Measurements from ENCODE around the gene CDADC1.
A peak's percentile ranks its signal among the peaks of the same experiment; 100 is the strongest.
"Not testable (repeated sequence)": the region's sequence is repeated elsewhere in the genome, so short reads cannot be mapped to it uniquely, and the experiment has no call there.

Gene CDADC1

GRCh38 chr13:49278211-49278610 lies 30.5 kb downstream of the CDADC1 start:
- FAIRE-seq = peak; percentile 40
- DNase-seq (ENCODE audit: insufficient read length, low spot score) = no peak
- TF ChIP-seq PAX5 (IDR thresholded peaks at IDR 0.05; ENCODE audit: insufficient read depth, low read length, severe bottlenecking) (no peak), TAF1 (IDR thresholded peaks at IDR 0.05; ENCODE audit: low read depth, low read length) (no peak), SPI1 (IDR thresholded peaks at IDR 0.05; ENCODE audit: low read depth, low read length) (no peak), POLR2AphosphoS5 (IDR thresholded peaks at IDR 0.05; ENCODE audit: low read depth, low read length) (no peak), POU2F2 (IDR thresholded peaks at IDR 0.05; ENCODE audit: low read depth, low read length) (no peak)

DNA sequence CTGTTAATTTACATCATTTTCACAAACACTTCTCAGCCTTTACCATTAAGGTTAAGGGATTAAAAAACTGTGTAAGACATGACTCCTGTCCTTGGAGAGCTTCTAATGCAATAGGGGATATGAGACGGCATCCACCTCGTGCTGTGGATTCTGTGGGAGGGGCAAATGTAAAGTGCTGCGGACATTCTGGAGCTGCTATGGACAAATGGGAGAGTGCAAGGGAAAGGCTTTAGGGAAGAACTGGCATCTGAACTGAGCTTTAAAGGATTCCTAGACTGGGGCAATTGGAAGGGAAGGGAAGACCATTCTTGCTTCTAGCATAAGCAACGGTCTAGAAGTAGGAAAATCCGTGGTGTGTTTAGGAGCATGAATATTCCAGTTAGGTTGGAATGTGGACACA lies 31.4 kb downstream of the CDADC1 start:
- no peak for DNase-seq (ENCODE audit: insufficient read length, low spot score)
- FAIRE-seq = no peak
- TF ChIP-seq POU2F2 (IDR thresholded peaks at IDR 0.05; ENCODE audit: low read depth, low read length) (no peak), POLR2AphosphoS5 (IDR thresholded peaks at IDR 0.05; ENCODE audit: low read depth, low read length) (no peak), TAF1 (IDR thresholded peaks at IDR 0.05; ENCODE audit: low read depth, low read length) (no peak), SPI1 (IDR thresholded peaks at IDR 0.05; ENCODE audit: low read depth, low read length) (no peak)

DNA sequence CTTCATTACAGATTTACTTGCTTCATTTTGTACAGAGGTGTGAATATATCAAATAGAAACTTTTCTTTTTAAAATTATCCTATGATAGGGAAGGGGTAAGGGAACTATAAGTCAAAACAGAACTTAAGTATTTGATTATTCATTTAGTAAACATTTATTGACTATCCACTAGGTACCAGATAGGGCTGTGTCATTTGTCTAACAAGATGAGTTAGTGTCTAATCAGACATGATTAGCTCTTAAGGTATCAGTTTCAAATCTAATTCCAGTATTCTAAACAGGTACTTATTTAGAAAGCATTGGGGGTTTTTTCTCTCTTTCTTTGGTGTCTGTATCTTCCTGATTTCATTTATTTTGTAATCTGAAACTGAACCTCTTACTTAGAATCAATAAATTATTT lies 32.2 kb downstream of the CDADC1 start:
- TF ChIP-seq SPI1 (IDR thresholded peaks at IDR 0.05; ENCODE audit: low read depth, low read length) = no peak
- TF ChIP-seq POU2F2 (IDR thresholded peaks at IDR 0.05; ENCODE audit: low read depth, low read length) = no peak
- TF ChIP-seq PAX5 (IDR thresholded peaks at IDR 0.05; ENCODE audit: insufficient read depth, low read length, severe bottlenecking) = no peak
- no peak for TF ChIP-seq POLR2AphosphoS5 (IDR thresholded peaks at IDR 0.05; ENCODE audit: low read depth, low read length)
- no peak for TF ChIP-seq POLR2A (IDR thresholded peaks at IDR 0.05; ENCODE audit: low read depth, low read length)
- no peak for TF ChIP-seq TAF1 (IDR thresholded peaks at IDR 0.05; ENCODE audit: low read depth, low read length)
- DNase-seq (ENCODE audit: insufficient read length, low spot score) (no peak), FAIRE-seq (no peak)

DNA sequence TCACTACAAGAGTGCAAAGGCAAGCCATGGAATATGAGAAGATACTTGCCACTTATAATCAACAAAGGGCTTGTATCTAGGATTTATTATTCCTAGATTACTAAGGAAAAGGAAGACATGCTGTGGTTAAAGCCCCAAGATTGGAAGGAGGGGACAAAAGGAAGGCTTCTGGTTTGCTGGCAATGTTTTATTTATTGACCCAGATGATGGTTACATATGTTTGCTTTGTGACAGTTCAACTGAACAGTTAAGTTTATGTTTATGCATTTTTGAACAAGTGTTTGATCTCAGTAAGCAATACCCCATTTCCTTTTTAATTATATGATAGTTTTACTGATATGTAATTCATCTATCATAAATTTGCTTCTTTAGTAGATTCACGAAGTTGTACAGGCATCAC lies 40.3 kb downstream of the CDADC1 start:
- TF ChIP-seq TAF1 (IDR thresholded peaks at IDR 0.05; ENCODE audit: low read depth, low read length) (no peak), POU2F2 (IDR thresholded peaks at IDR 0.05; ENCODE audit: low read depth, low read length) (no peak), PAX5 (IDR thresholded peaks at IDR 0.05; ENCODE audit: insufficient read depth, low read length, severe bottlenecking) (no peak), POLR2AphosphoS5 (IDR thresholded peaks at IDR 0.05; ENCODE audit: low read depth, low read length) (no peak), SPI1 (IDR thresholded peaks at IDR 0.05; ENCODE audit: low read depth, low read length) (no peak), POLR2A (IDR thresholded peaks at IDR 0.05; ENCODE audit: low read depth, low read length) (no peak)
- FAIRE-seq (no peak), DNase-seq (ENCODE audit: insufficient read length, low spot score) (no peak)

DNA sequence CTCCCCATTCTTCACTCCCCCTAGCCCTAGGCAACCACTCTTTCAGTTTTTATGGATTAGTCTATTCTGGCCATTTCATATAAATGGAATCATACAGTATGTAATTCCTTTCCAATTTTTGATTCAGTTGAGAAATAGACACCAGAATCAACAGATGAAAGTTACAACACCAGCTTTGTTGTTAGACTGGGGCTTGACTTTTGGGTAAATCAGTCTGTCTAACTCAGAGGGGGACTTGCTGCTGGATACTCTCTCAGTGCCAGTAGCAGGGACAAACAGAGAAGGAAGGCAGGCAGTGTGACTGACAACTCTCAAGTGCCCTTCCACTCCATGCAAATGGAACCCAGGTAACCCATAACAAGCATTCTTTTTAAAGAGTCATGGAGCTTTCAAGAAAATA lies 40.7 kb downstream of the CDADC1 start:
- FAIRE-seq (no peak), DNase-seq (ENCODE audit: insufficient read length, low spot score) (no peak)
- TF ChIP-seq POLR2AphosphoS5 (IDR thresholded peaks at IDR 0.05; ENCODE audit: low read depth, low read length) (no peak), POU2F2 (IDR thresholded peaks at IDR 0.05; ENCODE audit: low read depth, low read length) (no peak), TAF1 (IDR thresholded peaks at IDR 0.05; ENCODE audit: low read depth, low read length) (no peak), PAX5 (IDR thresholded peaks at IDR 0.05; ENCODE audit: insufficient read depth, low read length, severe bottlenecking) (no peak), POLR2A (IDR thresholded peaks at IDR 0.05; ENCODE audit: low read depth, low read length) (no peak), SPI1 (IDR thresholded peaks at IDR 0.05; ENCODE audit: low read depth, low read length) (no peak)

DNA sequence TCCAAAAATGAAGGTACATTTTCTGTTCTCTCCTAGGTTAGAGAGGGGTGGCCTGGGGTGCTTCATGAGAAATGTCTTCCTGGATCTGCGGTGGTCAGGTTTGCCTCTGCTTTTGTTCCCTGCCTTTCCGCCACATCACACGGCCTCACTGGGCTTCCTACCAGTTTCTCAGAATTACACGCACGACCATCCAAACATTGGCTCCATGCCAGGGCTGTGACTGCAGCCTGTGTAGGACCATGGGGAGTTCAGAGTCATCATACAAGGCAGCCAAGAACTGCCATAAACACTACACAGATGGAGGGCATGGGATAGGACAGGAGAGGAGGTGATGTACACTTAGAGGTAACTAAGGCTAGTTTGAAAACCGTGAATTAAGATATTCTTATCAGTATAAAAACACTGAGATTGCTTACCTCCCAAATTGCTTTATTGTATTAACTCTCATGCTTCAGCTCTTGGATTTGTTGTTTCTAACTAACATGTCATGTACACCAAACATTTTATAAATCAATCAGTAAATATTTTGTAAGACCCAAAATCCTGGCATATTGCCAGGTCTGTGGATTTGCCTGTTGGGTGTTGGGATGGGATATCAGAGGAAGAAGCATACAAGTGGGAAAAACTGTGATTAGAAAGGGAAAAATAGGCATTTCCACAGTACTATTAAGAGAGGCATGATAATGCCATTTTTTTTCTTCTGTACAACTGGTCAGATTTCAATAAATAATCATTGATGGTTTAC lies 45.2 kb downstream of the CDADC1 start:
- no peak for TF ChIP-seq TAF1 (IDR thresholded peaks at IDR 0.05; ENCODE audit: low read depth, low read length)
- TF ChIP-seq POU2F2 (IDR thresholded peaks at IDR 0.05; ENCODE audit: low read depth, low read length) = no peak
- TF ChIP-seq PAX5 (IDR thresholded peaks at IDR 0.05; ENCODE audit: insufficient read depth, low read length, severe bottlenecking) = no peak
- TF ChIP-seq SPI1 (IDR thresholded peaks at IDR 0.05; ENCODE audit: low read depth, low read length) = no peak
- TF ChIP-seq POLR2A (IDR thresholded peaks at IDR 0.05; ENCODE audit: low read depth, low read length) = no peak
- TF ChIP-seq POLR2AphosphoS5 (IDR thresholded peaks at IDR 0.05; ENCODE audit: low read depth, low read length) = no peak
- FAIRE-seq (no peak), DNase-seq (ENCODE audit: insufficient read length, low spot score) (no peak)

DNA sequence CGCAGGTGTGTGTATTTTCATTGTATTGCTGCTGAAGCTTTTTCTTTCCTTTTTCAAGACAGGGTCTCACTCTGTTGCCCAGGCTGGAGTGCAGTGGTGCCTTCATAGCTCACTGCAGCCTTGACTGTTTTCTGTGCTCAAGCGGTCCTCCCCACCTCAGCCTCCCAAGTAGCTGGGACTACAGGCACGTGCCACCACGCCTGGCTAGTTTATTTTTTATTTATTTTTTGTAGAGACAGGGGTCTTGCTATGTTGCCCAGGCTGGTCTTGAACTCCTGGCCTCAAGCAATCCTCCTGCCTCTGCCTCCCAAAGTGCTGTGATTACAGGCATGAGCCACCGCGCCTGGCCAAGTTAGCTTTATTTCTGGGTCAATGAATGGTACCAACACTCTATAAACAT lies 47.0 kb downstream of the CDADC1 start:
- not testable (repeated sequence) for DNase-seq (ENCODE audit: insufficient read length, low spot score); FAIRE-seq

DNA sequence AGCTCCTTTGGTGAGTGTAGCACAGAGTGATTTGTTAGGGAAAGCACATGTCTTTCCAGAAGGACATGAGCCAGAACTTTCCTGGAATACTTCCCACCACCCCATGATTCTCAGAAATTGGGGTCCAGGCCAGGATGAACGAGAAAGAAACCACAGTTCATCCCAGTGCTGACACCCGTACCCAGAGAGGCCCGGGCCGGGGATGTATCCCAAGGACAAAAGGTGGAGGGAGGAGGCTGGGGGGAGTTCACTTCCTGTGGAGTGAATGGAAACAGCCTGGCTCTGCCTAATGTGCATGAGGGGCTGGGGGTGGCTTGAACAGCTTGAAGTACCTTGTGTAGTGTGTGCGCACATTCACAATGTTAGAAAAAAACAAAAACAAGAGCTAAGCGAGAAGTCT lies 47.5 kb downstream of the CDADC1 start:
- FAIRE-seq = no peak
- TF ChIP-seq POU2F2 (IDR thresholded peaks at IDR 0.05; ENCODE audit: low read depth, low read length) (no peak), POLR2AphosphoS5 (IDR thresholded peaks at IDR 0.05; ENCODE audit: low read depth, low read length) (no peak), POLR2A (IDR thresholded peaks at IDR 0.05; ENCODE audit: low read depth, low read length) (no peak), PAX5 (IDR thresholded peaks at IDR 0.05; ENCODE audit: insufficient read depth, low read length, severe bottlenecking) (no peak), TAF1 (IDR thresholded peaks at IDR 0.05; ENCODE audit: low read depth, low read length) (no peak), SPI1 (IDR thresholded peaks at IDR 0.05; ENCODE audit: low read depth, low read length) (no peak)
- DNase-seq (ENCODE audit: insufficient read length, low spot score) = no peak

GRCh38 chr13:49296659-49297058 lies 48.9 kb downstream of the CDADC1 start:
- no peak for TF ChIP-seq POU2F2 (IDR thresholded peaks at IDR 0.05; ENCODE audit: low read depth, low read length)
- no peak for TF ChIP-seq TAF1 (IDR thresholded peaks at IDR 0.05; ENCODE audit: low read depth, low read length)
- TF ChIP-seq SPI1 (IDR thresholded peaks at IDR 0.05; ENCODE audit: low read depth, low read length) = no peak
- no peak for TF ChIP-seq PAX5 (IDR thresholded peaks at IDR 0.05; ENCODE audit: insufficient read depth, low read length, severe bottlenecking)
- TF ChIP-seq POLR2AphosphoS5 (IDR thresholded peaks at IDR 0.05; ENCODE audit: low read depth, low read length) = no peak
- no peak for TF ChIP-seq POLR2A (IDR thresholded peaks at IDR 0.05; ENCODE audit: low read depth, low read length)
- no peak for FAIRE-seq
- DNase-seq (ENCODE audit: insufficient read length, low spot score) = no peak

DNA sequence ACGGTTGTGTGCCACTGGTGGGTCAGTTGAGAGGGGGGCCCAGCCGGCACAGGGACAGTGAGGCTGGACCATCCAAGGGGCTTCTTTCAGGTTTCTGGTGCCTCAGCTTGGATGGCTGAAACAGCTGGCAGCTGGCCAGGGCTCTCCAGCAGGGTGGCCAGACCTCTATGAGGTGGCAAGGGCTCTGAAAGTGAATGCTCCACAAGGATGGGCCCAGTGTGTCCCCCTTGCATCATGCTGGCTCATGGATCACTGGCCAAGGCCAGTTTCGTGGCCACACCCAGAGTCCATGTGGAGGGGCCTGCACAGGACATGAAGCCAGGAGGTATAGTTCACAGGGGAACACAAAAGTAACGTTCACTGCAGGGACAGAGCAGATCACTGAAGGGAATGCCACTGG lies 49.6 kb downstream of the CDADC1 start:
- FAIRE-seq = no peak
- TF ChIP-seq SPI1 (IDR thresholded peaks at IDR 0.05; ENCODE audit: low read depth, low read length) (no peak), POU2F2 (IDR thresholded peaks at IDR 0.05; ENCODE audit: low read depth, low read length) (no peak), PAX5 (IDR thresholded peaks at IDR 0.05; ENCODE audit: insufficient read depth, low read length, severe bottlenecking) (no peak), POLR2A (IDR thresholded peaks at IDR 0.05; ENCODE audit: low read depth, low read length) (no peak), TAF1 (IDR thresholded peaks at IDR 0.05; ENCODE audit: low read depth, low read length) (no peak), POLR2AphosphoS5 (IDR thresholded peaks at IDR 0.05; ENCODE audit: low read depth, low read length) (no peak)
- DNase-seq (ENCODE audit: insufficient read length, low spot score) = no peak

Data from GM12891 (cell line).